ENCODE results near the gene ZNF593OS. TPM values are rescaled to one million over a fixed set of nuclear protein-coding genes. Genes with fewer than 3 reads are reported as not detected.

ZNF593OS gene
- total RNA-seq, 1 experiment from 2014 or later: not detected

- Histone ChIP-seq H4K5ac (ENCODE audit: insufficient read length, low read depth, low read length) (no peak overlapping the region), H3K14ac (ENCODE audit: insufficient read depth, low read length) (no peak overlapping the region), H3K79me2 (ENCODE audit: insufficient read depth, low read length) (no peaks in the 10 kb centered on the region), H2BK12ac (ENCODE audit: insufficient read length, low read depth, low read length) (no peak overlapping the region), H3K79me1 (ENCODE audit: insufficient read depth, low read depth, low read length, poor library complexity, severe bottlenecking) (no peaks in the 10 kb centered on the region), H3K56ac (ENCODE audit: insufficient read length, low read depth, low read length) (no peak overlapping the region), H2BK120ac (ENCODE audit: low read depth, low read length, poor library complexity, severe bottlenecking) (no peak overlapping the region), H2AFZ (ENCODE audit: low read length) (no peak overlapping the region), H4K20me1 (ENCODE audit: control insufficient read depth, insufficient read depth, insufficient read length) (no peaks in the 10 kb centered on the region), H3K27me3 (ENCODE audit: insufficient read depth, low read length) (no peaks in the 10 kb centered on the region), H3K9ac (ENCODE audit: extremely low read depth, insufficient read length, low read length) (no peak overlapping the region), H2AK5ac (ENCODE audit: insufficient read length, low read length) (no peak overlapping the region), H3K4ac (ENCODE audit: low read depth, low read length) (no peak overlapping the region), H2BK20ac (ENCODE audit: low read depth, low read length, poor library complexity, severe bottlenecking) (no peak overlapping the region), H4K8ac (replicated peaks; ENCODE audit: insufficient read length, low read depth, low read length) (no peak overlapping the region), H3K4me2 (ENCODE audit: insufficient read depth, insufficient read length, low read length) (no peak overlapping the region), H3K23ac (ENCODE audit: insufficient read length, low read depth, low read length) (no peak overlapping the region), H3K4me1 (ENCODE audit: insufficient read depth, low read length) (no peaks in the 10 kb centered on the region), H3K9me3 (ENCODE audit: control insufficient read depth, low read depth, low read length) (no peaks in the 10 kb centered on the region), H3K18ac (ENCODE audit: insufficient read length, low read depth, low read length) (no peak overlapping the region), H3T11ph (ENCODE audit: low read length) (no peak overlapping the region), H3K23me2 (ENCODE audit: insufficient read length, low read depth, low read length, poor library complexity, severe bottlenecking) (no peaks in the 10 kb centered on the region), H2BK15ac (ENCODE audit: low read depth, low read length) (no peak overlapping the region), H4K91ac (ENCODE audit: insufficient read length, low read depth, low read length) (no peak overlapping the region), H3K27ac (ENCODE audit: insufficient read length, low read depth, low read length) (no peak overlapping the region), H2BK5ac (ENCODE audit: insufficient read length, low read length) (no peak overlapping the region)
- no peak overlapping the region for H3K4me3 Mint-ChIP-seq
- H3K27ac Mint-ChIP-seq: no peak overlapping the region
- H3K9me3 Mint-ChIP-seq: peaks cover 0 to 2% of the 10 kb centered on the region in 2 experiments; a peak in 2 of 5 replicates
- H3K36me3 Mint-ChIP-seq (ENCODE audit: insufficient read depth in 1 of 3, low read depth in 3 of 3): no peaks in the 10 kb centered on the region
- no peak for TF ChIP-seq CTCF (conservative IDR thresholded peaks at IDR 0.05)
- WGBS (ENCODE audit: extremely low coverage, insufficient read length, low lambda C conversion rate): no CpG with 5 or more reads among the region's 3 CpGs
- peaks cover 6 to 8% of the 10 kb centered on the region in 2 experiments for H3K4me1 Mint-ChIP-seq
- DNase-seq: no peak
- H3K27me3 Mint-ChIP-seq (ENCODE audit: low read depth): peaks cover 2% of the 10 kb centered on the region
Measured at GRCh38 chr1:26134466-26134865, 37.2 kb downstream of the ZNF593OS start.

All from H9 (cell line).